Heart left ventricle (tissue), 16 donors: Measurements from ENCODE around the gene PGAP6. TPM values are rescaled to one million over a fixed set of nuclear protein-coding genes. Genes with fewer than 3 reads are reported as not detected.

Experiments
- ATAC-seq, 4 donors: fragments of 200-7000 bp; cut with Tn5 transposase; one replicate each; pipeline ENCODE4 v1.9.1; 2020 to 2022; ENCODE audit warnings: moderate library complexity in 4 of 4, mild to moderate bottlenecking in 3 of 4, moderate number of reproducible peaks in 1 of 4
- DNase-seq, 5 donors: peaks; one replicate each; pipeline ENCODE4 v3.0.0-alpha.2; 2020
- H3K27ac ChIP-seq, 12 donors: fragments of 200-600 bp; sonication (generic) in 4 of 12; one replicate each; pipeline versions ENCODE4 v1.5.0 to v1.8.0; 2016 to 2022; ENCODE audit warnings: mild to moderate bottlenecking in 2 of 12
- H3K27me3 ChIP-seq, 9 donors: fragments of 200-600 bp; sonication (generic) in 2 of 9; one replicate each; pipeline versions ENCODE4 v1.5.1 to v1.8.0; 2016 to 2022; ENCODE audit warnings: mild to moderate bottlenecking in 3 of 9
- H3K36me3 ChIP-seq, 9 donors: fragments of 200-600 bp; sonication (generic) in 2 of 9; one replicate each; pipeline versions ENCODE4 v1.5.0 to v1.8.0; 2018 to 2022; ENCODE audit warnings: mild to moderate bottlenecking in 2 of 9
- H3K4me1 ChIP-seq, 12 donors: fragments of 200-600 bp; sonication (generic) in 4 of 12; one replicate each; pipeline versions ENCODE4 v1.5.0 to v1.8.0; 2016 to 2022; ENCODE audit warnings: mild to moderate bottlenecking in 3 of 12
- H3K4me3 ChIP-seq, 12 donors: fragments of 200-600 bp; sonication (generic) in 4 of 12; one replicate each; pipeline versions ENCODE4 v1.5.0 to v1.8.0; 2017 to 2022; ENCODE audit warnings: mild to moderate bottlenecking in 9 of 12, moderate library complexity in 4 of 12
- H3K9me3 ChIP-seq, 12 donors: fragments of 200-600 bp; sonication (generic) in 4 of 12; one replicate each; pipeline versions ENCODE4 v1.5.0 to v1.8.0; 2016 to 2022; ENCODE audit warnings: mild to moderate bottlenecking in 1 of 12
- CTCF ChIP-seq, 12 donors: fragments of 200-600 bp; sonication (generic) in 4 of 12; IDR thresholded peaks; one replicate each; pipeline versions ENCODE4 v1.5.0 to v1.8.0; 2018 to 2022; ENCODE audit warnings: antibody characterized with exemption in 12 of 12, mild to moderate bottlenecking in 5 of 12
- POLR2A ChIP-seq, 2 donors: fragments of 450-650 bp; IDR thresholded peaks; one replicate each; pipeline ENCODE4 v1.6.1; 2017; ENCODE audit warnings: antibody characterized with exemption in 2 of 2, mild to moderate bottlenecking in 2 of 2, moderate library complexity in 2 of 2
- WGBS, 4 donors: extraction: QIAGEN DNeasy Blood & Tissue Kit in 2 of 4; methylation state at CpG; one replicate each; pipeline versions ENCODE4 v1.1.5 to v1.1.7; 2013 to 2018; 5-methylcytosine and 5-hydroxymethylcytosine counted together
- intact Hi-C, 10 donors: fragments of 100-400 bp; cut with DNase I; formaldehyde crosslinking; loops; one replicate each; pipeline versions ENCODE4 v1.11.1 to v1.14.2; 2022
- polyA plus RNA-seq, 2 donors: library from polyadenylated mRNA; stranded (reverse); fragments of 200-250 nt; gene quantifications; one replicate each; pipeline ENCODE4 v1.2.3, GENCODE V29; 2013
- total RNA-seq, 9 donors: library from RNA; depleted of rRNA in 2 of 9; stranded (reverse); fragments of >200 nt in 2 of 9; fragmentation: NEBNext Ultra II Directional in 3 of 9; extraction: Animal tissue kit (Norgen Biotek cat#: 25700) in 3 of 9; gene quantifications; one replicate each; pipeline versions ENCODE4 v1.1.0 to v1.2.4, GENCODE V29; 2016 to 2023
- donor health status: ischemic (EF 13 %, LVEDD 7.1; RV severe dilation, severe dysfunction).
- donor health status: healthy with polysubstance abuse.
- donor health status: DM: no; HTN: yes; CAD: no.
- donor health status: DM: no; HTN: no; CAD: no.
- donor health status: ischemic (EF 25% LVEDD 6.9; RV normal size, moderate dysfunction).
- donor health status: ischemic (EF 25% LVEDD 5.7; RV mildly dilated, moderate dysfunction).
- donor health status: healthy.
- donor health status: DM: yes; HTN: yes; CAD: no.
- donor health status: ischemic (EF 35%, LVEDD 5.7; RV mildly dilated, moderate dysfunction).
- donor health status: nonischemic (EF 11% LVEDD 7.7; RV severe dilation, severe dysfunction).
- donor health status: DM: yes; HTN: yes; CAD: no.
- donor health status: PGD.
- donor health status: ischemic (EF 29% LVEDD 5.4; RV normal size, mild dysfunction).
- donor health status: nonischemic (EF 23%, LVEDD 6.1; RV moderate dilation, normal function).

PGAP6 gene
- total and polyA plus RNA-seq, 11 donors = 30.1 to 65.3 (median 44.9) TPM

GRCh38 chr16:397135-397661 is 15.4 kb upstream of the PGAP6 start, which contains the start of gene NME4:
NME4 (plus strand) TSS chr16:397199; CDS start chr16:397223, 24 bp downstream.
- WGBS, 4 donors = 0 to 1% (median 0%) methylated on average over 16 to 75 of the region's 75 CpGs
- intact Hi-C loops = loop anchor here in 3 of 10 donors (2.0 to 10.0 kb wide), 3 partner anchors 14 to 268 kb away; partner anchors contain the start of gene RHOT2 (in 2 of the 3)
- peak within 1 kb of the TSS; percentile 61 to 92 (median 82) for H3K27ac ChIP-seq
- H3K9me3 ChIP-seq = no peaks in the 10 kb centered on the region
- no peaks in the 10 kb centered on the region for H3K27me3 ChIP-seq
- peak within 1 kb of the TSS; percentile 46 to 92 (median 68) for H3K4me3 ChIP-seq
- no peak for TF ChIP-seq CTCF (IDR thresholded peaks at IDR 0.05)
- TF ChIP-seq POLR2A (IDR thresholded peaks at IDR 0.05) = no peak
- ATAC-seq = peak in 2 of 4 donors; percentile 8 to 22
- peak in 1 of 5 donors; percentile 51 for DNase-seq
- H3K4me1 ChIP-seq = peaks cover 0 to 35% (median 16%) of the 10 kb centered on the region in 12 donors
- peaks cover 0 to 5% (median 0%) of the 10 kb centered on the region in 9 donors for H3K36me3 ChIP-seq

GRCh38 chr16:396605-397004 is 14.8 kb upstream of the PGAP6 start:
- WGBS, 4 donors = 4 to 11% (median 5%) methylated on average over 22 of the region's 22 CpGs
- Histone ChIP-seq H3K4me3 (peak overlapping the region in 11 of 12 donors; percentile 19 to 92 (median 69)), H3K27ac (peak overlapping the region; percentile 57 to 92 (median 82)), H3K9me3 (no peaks in the 10 kb centered on the region), H3K36me3 (peaks cover 0 to 5% (median 0%) of the 10 kb centered on the region in 9 donors), H3K4me1 (peaks cover 0 to 32% (median 15%) of the 10 kb centered on the region in 12 donors), H3K27me3 (no peaks in the 10 kb centered on the region)
- TF ChIP-seq CTCF (IDR thresholded peaks at IDR 0.05) (peak in 1 of 12 donors; percentile 7), POLR2A (IDR thresholded peaks at IDR 0.05) (no peak)
- intact Hi-C loops = loop anchor here in 3 of 10 donors (2.0 to 10.0 kb wide), 3 partner anchors 14 to 268 kb away; partner anchors contain the start of gene RHOT2 (in 2 of the 3)
- ATAC-seq = peak in 1 of 4 donors; percentile 14
- DNase-seq = peak in 2 of 5 donors; percentile 54 to 68

GRCh38 chr16:396199-396598 is 14.4 kb upstream of the PGAP6 start:
- Histone ChIP-seq H3K4me1 (peaks cover 0 to 31% (median 15%) of the 10 kb centered on the region in 12 donors), H3K27me3 (no peaks in the 10 kb centered on the region), H3K4me3 (peak overlapping the region in 8 of 12 donors; percentile 50 to 92 (median 70)), H3K9me3 (no peaks in the 10 kb centered on the region), H3K36me3 (peaks cover 0 to 5% (median 0%) of the 10 kb centered on the region in 9 donors), H3K27ac (peak overlapping the region in 9 of 12 donors; percentile 57 to 92 (median 82))
- no peak for DNase-seq
- 40 to 50% (median 44%) methylated on average over 3 of the region's 3 CpGs for WGBS, 4 donors
- no peak for ATAC-seq
- intact Hi-C loops = loop anchor here in 3 of 10 donors (2.0 to 10.0 kb wide), 3 partner anchors 13 to 269 kb away; partner anchors contain the start of gene RHOT2 (in 2 of the 3)
- TF ChIP-seq CTCF (IDR thresholded peaks at IDR 0.05) (no peak), POLR2A (IDR thresholded peaks at IDR 0.05) (no peak)

GRCh38 chr16:392450-393030 is 10.8 kb upstream of the PGAP6 start:
- Histone ChIP-seq H3K27me3 (no peaks in the 10 kb centered on the region), H3K9me3 (no peaks in the 10 kb centered on the region), H3K4me1 (peaks cover 0 to 21% (median 9%) of the 10 kb centered on the region in 12 donors), H3K27ac (no peak overlapping the region), H3K36me3 (no peaks in the 10 kb centered on the region), H3K4me3 (no peak overlapping the region)
- 86 to 94% (median 89%) methylated on average over 7 of the region's 7 CpGs for WGBS, 4 donors
- ATAC-seq (no peak), DNase-seq (no peak)
- intact Hi-C loops = loop anchor here in 3 of 10 donors (10.0 kb wide), 2 partner anchors 92 to 272 kb away; partner anchors contain the start of gene RHOT2 (in 2 of the 3)
- TF ChIP-seq CTCF (IDR thresholded peaks at IDR 0.05) (no peak), POLR2A (IDR thresholded peaks at IDR 0.05) (no peak)
